ENCODE measurements around the gene FYB2.
"Not testable (repeated sequence)": the region's sequence is repeated elsewhere in the genome, so short reads cannot be mapped to it uniquely, and the experiment has no call there.

Gene FYB2

DNA sequence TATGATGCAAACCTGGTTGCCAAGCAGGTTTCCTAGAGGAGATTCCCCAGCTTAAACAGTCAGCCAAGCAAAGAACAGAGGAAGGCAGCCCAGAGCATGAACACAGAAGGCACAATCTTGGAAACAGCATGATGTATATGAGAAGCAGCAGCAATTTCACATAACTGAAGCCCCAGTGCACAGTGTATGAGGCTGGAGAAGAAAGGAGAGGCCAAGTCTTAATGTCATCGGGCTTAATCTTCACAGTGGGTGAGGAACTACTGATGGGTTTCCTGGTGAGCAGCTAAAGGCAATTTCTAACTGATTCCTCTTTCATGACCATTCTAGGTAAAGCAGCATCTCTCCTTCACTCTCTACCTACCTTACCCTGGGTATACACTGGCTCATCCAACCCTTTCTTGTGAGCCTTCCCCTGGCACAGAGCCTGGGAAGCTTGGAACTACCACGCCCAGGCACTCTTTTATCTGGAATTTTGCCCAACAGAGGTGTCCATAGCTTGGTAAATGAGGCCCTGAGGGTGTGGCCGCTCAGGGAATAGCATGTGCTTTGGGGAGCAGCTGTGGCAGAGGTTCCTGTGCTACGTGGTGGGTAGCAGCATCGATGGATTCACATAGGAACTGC is 22.0 kb downstream of the FYB2 start:
- DNase-seq (ENCODE audit: low read depth in 2 of 2) = no peak

DNA sequence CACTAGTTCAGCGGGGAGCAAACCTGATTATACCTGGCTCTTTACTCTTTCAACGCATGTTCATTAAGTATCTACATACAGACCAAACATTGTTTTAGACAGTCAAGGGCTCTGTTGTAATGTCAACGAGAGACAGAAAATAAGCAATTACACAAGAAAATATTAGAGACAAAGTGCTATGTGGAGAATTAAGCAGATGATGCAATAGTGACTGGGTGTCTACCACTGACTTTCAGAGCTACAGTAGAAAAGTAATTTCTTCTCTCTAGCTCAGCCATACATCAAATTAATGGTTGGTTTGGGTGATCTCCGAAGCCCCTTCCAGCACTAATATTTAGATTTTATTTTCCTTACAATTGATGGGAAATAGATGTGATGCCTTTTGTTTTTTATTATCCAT is 23.3 kb downstream of the FYB2 start:
- DNase-seq (ENCODE audit: low read depth in 2 of 2) = no peak

DNA sequence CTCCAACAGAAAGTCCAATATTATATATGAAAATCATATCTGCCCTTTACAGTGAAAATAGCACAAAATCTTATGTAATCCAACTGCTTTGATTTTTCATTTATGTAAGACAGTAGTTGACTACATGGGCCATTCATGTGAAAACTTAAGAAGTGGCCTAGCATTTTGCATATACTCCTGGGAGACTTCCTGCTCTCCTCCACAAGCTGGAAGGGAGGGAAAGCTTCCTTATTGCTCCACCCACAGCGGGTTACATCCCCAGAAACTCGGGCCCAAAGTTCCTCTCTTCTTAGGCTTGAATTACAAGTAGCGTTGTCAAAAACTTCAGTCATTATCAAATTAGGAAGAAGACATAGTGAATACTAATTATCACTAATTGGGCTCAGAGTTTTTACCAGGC is 29.2 kb downstream of the FYB2 start:
- no peak for DNase-seq (ENCODE audit: low read depth in 2 of 2)

DNA sequence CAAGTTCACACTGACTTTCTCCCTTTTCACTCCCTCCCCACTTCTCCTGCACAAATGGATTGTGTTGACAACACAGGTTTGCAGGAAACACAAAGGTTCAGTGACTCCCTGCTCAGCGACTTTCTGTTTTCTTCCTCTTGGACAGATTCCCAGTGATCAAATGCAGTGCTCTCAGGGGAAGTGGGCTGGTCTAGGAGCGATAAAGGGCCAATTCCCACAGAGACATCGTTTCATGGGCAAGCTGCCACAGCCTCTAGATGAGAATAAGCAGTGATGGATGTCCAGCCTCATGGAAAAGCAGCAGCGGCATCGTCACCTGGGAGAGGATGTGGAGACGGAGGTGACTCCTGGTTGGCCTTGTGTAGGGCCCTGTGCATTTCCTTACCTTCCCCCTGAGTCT is 30.6 kb downstream of the FYB2 start:
- no peak for DNase-seq (ENCODE audit: low read depth in 2 of 2)

DNA sequence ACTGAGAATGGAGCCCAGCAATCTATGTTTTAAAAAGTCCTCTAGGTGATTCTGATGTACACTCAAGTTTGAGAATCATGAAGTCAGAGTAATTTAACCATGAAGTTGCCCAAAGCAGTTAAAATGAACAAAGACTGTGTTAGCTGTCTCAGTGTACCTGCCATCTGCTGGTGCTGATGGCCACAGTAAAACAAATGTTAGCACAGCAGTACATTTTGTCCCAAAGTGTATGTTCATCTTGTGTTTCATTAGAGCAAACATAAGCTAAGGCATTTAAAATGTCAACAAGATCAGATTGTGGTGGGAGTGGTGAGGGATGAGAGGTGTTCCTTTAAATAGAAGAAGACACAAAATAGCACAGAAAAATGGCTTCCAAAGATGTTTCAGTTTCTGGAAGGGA is 31.1 kb downstream of the FYB2 start:
- no peak for DNase-seq (ENCODE audit: low read depth in 2 of 2)

DNA sequence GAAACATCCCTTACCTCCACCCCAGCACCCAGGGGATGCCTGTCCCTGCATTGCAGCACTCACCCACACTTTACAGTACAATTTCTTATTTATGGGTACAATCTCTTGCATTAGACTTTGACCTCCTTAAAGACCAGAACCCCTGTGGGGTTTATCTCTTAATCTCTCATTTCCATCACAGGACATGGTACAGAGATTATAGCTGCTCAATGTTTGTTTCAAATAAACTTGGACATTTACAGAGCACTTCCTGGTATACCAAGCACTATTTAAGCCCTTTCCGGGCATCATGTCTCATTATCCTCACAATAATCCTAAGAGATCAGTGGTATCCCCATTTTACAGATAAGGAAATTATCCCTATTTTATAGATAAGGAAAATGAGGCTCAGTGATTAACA is 31.9 kb downstream of the FYB2 start:
- no peak for DNase-seq (ENCODE audit: low read depth in 2 of 2)

DNA sequence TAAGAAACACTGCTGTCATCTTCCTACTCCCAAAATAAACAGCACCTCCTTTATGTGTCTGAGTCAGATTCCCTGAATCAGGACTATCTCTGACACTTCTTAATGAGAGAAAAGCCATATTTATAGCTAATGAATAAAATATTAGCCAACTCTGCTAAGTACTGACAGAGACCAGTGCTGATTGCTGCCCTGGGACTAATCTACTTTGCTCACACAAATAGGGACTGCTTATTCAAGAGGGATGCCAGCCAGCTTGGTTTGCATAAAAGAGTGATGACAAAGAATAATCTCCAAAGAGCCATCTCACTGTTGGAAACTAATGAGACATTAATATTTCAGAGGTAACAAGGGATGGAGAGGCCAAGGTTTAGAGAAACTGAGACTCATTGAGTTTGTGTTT is 36.4 kb downstream of the FYB2 start:
- DNase-seq (ENCODE audit: low read depth in 2 of 2) = no peak

DNA sequence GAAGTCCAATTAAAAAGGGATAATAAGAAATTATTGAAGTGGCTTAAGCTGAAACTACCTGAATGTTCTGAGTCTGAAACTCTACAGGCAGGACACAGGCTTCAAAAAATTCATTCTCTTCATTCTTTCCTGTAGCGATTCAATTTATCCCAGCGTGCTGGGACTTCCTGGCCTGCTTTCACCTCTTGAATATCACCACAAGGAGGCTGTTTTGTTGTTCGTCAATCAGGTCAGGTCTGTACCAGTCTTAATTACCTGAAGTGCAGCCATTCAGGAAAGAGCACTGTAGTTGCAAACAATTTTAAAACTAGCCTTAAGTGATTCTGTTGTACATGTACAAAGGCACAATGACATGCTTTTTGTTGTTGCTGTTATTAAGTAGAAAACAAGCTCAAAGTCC is 38.4 kb downstream of the FYB2 start:
- DNase-seq (ENCODE audit: low read depth in 2 of 2) = no peak

DNA sequence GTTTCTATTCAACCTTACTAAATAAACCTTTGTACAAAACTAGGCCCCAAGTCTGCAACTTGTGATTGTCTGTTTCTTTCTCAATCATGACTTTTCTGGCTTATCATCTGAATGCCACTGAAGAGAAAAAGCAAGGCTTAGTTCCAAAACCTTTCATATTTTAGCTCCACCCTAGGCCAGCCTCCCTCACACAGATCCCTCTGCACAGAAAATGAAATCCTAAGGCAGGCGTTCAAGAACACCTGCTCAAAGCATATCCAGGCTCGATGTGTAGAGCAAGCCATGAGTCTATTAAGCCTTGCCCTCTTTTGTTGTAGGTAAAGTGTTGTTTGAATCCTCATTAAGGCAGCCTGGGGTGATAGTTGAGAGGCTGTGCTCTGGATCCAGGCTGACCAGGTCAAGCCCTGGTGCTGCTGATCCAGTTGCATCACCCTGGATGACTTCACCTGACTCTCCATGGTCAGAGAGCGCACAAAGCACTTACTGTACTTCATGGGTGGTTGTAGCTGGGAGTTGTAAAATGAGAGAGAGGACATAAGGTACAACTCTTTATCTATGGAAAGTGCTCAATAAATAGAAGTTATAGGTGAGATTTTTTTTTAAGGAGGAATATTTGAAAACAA is 39.0 kb downstream of the FYB2 start:
- DNase-seq (ENCODE audit: low read depth in 2 of 2) = no peak

DNA sequence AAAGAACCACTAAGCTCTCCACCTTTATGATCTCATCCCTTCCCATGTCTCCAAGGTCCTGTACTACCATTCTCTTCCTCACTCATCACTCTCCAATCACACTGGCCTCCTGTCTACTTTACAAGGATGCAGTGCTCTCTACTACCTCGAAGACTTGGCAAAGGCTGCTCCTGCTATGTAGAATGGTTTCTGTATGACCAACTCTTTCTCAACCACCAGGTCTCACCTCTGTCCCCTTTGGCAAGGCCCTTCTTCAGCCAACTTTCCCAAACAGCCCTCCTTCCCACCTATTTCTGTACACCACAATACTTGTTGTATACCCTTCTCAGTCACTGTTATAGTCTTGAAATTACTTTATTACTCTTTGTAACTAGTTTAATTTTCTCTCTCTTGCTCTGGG is 41.2 kb downstream of the FYB2 start:
- no peak for DNase-seq (ENCODE audit: low read depth in 2 of 2)

DNA sequence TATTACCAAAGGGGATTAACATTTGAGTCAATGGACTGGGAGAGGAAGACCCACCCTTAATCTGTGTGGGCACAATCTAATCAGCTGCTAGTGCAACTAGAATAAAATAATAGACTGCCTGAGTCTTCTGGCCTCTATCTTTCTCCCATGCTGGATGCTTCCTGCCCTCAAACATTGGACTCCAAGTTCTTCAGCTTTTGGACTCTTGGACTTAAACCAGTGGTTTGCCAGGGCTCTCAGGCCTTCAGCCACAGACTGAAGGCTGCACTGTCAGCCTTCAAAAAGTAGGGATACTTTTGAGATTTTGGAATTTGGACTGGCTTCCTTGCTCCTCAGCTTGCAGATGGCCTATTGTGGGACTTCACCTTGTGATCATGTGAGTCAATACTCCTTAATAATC is 44.5 kb downstream of the FYB2 start:
- not testable (repeated sequence) for DNase-seq (ENCODE audit: low read depth in 2 of 2)

DNA sequence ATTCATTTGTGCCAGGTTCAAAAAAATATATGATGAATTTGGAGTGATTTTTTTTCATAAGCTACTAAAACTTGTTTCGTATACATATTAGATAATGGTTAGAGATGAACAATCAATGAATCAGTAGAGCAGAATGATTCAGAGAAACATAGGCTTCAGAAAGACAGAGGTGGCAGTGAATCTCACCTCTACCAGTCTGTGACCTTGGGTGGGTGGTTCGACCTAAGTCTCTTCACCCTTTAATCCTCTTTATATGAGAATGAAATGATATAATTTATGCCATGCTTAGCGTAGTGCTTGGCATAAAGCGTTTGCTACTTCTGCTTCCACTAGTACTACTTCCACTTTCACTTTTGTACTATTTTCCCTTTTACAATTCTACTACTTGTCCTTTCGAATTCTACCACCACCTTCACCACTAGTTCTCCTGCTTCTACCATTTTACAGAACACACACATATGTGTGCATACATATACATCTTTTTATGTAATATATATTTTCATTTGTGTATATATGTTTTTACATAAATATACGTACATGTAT is 45.1 kb downstream of the FYB2 start:
- DNase-seq (ENCODE audit: low read depth in 2 of 2) = no peak

DNA sequence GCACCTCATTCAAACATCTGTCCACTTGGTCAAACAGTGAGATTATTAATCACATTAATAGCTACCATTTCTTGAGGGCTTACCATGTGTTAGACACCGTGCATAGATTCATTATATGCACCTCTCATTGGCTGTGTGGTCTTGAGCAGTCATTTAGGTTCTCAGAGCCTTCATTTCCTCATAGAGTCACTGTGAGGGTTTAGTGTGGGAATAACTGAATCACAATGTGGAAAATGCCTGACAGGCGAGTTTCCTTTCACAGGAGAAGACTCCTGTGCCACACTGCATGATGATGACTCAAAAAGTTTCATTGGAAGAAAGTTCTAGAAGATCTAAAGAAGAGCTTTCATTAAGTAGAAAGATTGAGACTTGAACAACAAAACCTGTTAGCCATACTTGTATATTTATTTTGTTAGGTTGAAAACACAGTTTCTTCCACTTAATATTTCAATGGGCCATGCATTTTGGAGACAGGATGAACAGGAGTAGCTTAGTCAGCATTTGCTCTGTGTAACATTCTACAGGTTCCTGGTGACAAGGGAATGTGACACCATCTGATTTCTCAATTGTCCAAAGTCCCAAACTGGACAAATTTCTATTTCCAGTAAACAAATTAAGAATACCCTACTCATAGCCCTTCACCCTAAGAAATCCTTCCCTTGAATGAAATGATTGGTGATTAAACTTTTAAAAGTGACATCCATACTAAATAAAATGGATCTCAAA is 45.7 kb downstream of the FYB2 start:
- DNase-seq (ENCODE audit: low read depth in 2 of 2) = no peak

DNA sequence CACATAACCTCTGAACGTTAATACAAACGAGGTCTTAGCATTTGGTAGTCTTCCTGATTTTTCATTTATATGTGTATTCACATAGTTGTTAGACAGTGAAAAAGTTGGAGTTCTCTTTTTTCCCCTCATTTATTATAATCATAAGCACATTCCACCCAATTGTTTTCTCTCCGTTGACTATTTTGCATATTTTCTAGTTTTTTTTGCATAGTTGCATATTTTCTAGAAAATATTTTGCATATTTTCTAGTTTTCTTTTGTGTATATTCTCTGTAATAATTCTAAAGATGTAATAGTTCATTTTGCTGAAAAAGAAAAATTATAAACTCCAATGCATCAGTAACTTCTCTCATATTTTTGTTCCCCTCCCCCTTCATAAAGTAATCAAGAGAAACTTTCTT is 47.5 kb downstream of the FYB2 start:
- DNase-seq (ENCODE audit: low read depth in 2 of 2) = no peak

DNA sequence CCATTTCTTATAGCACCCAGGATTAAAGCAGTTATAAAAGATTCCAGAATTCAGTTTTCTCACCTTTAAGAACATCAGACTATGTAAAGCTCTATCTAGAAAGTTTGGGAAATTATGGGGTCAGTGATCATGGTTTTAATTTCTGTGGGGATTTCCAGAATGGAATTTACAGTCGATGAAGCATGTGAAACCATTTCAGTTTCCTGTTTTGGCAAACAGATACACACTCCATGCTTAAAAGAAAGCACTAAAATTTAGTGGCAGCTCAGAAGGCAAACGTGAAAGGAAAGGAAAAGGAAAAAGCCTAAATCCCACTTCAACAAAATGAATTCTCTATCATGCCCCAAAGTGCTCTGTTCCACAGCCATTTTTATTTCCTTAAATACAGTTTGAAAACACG is 60.4 kb downstream of the FYB2 start:
- no peak for DNase-seq (ENCODE audit: low read depth in 2 of 2)

DNA sequence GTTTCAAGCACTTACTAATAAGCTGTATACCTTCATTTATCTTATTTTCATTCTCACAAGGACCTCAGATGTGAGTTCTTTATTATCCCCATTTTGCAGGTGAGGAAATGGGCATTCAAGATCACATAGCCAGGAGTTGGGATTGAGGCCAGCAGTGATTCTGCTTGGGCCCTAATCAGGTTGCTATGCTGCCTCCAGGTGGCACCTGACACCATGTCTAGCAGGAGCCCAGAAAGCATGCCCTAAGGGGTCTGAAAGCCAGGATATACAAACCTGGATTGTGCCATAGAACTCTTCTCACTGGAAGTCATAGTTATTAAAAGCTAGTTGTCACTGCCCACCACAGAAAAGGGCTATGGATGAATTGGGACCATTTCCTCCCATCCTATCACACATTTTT is 61.1 kb downstream of the FYB2 start:
- DNase-seq (ENCODE audit: low read depth in 2 of 2) = no peak

DNA sequence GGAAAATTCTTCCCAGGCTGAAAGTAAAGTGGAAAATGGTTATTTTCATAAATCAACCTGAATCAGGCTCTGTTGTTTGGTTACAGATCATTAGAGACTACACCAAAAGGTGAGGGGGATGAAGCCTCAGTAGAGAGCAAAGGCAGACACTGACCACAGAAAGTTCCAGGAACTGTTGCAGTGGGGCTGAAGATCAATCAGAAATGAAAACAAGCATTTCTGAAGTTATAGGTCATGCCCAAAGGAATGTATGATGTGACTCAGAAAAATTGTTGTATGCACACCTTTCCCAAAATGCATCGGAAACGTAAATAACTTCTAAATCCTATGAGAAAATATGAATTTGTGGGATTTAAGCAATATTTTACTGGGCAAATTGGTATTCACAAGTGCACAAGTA is 63.3 kb downstream of the FYB2 start:
- DNase-seq (ENCODE audit: low read depth in 2 of 2) = no peak

DNA sequence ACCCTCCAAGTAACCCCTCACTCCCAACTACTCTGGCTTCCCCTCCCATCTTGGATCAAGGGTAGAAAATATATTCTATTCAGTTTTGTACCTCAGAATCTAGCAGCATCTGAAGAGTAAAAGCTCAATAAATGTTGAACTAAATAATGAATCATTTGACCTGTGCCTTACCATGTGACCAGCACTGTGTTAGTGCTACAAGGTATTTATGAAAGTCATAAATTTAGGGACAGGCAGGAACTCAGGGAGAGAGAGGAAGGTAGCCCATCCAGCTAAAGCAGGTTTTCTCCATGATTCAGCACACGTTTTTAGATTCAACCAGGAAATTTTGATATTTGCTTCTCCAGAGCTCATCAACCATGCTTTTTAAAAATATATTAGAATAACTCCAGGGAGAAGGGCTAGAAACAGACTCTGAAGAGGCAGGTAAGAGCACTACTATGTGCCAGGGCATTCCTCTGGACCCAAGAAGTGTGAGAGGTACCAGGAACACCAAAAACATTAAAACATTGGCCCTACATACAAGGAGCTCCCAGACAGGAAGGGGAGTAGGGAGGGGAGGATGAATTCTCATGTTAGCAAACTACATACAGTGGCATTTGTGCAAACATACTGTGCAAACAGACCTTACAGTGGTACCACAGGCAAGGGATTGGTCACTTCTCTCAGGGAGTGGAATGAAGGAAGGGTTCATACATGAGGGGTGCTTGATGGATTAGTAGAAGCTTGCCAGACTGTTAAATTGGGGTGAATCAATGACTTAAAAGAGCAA is 64.3 kb downstream of the FYB2 start:
- DNase-seq (ENCODE audit: low read depth in 2 of 2) = no peak

DNA sequence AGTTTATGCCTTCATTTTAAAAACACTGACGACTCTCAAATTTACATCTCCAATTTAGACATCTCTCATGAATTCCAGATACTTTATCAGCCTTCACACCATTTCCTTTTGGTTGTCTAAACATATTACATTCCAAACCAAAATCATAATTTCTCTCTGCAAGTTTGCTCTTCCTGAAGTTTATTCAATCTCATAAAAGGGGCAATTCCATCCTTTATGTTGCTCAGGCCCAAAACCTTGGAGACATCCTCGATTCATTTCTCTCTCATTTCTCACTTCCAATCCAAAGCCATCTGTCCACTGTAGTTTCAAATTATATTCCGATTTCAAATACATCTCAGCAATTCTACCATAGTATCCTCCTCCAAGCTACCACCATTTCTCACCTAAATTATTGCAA is 74.0 kb downstream of the FYB2 start:
- no peak for DNase-seq (ENCODE audit: low read depth in 2 of 2)

DNA sequence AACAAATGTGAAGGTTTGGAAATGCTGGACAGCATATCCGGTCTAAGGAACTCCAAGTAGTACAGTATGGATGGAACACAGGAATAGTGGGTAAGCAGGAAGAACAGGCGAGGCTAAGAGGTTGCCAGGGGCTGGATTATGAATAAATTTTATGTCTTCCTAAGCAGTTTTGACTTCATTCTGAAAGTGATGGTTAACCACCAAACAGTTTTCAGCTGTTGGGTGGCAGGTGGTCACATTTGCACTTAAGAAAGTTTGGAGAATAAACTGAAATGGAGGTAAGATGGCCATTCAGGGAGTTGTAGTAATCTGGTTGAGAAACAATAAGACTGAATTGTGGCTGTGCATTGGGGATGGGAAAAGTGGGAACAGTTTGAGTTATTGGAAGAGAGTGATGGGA is 90.2 kb downstream of the FYB2 start:
- no peak for DNase-seq (ENCODE audit: low read depth in 2 of 2)

DNA sequence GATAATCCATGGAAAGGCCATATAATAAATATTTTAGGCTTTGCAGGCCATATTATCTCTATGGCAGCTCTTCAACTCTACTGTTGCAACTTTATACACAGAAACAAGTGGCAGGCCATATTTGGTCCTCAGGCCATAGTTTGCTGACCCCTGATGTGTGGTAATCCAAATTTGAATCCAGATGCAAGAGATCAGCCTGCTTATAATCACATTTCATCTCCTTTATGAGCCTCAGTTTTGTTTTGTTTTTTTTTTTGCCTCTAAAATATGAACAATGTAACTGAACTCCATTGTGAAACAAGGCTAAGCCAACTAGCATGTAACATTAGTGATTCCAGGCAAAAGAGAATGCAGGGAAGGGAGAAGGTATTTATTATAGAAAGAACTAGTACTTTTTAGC is 92.5 kb downstream of the FYB2 start:
- DNase-seq (ENCODE audit: low read depth in 2 of 2) = no peak

DNA sequence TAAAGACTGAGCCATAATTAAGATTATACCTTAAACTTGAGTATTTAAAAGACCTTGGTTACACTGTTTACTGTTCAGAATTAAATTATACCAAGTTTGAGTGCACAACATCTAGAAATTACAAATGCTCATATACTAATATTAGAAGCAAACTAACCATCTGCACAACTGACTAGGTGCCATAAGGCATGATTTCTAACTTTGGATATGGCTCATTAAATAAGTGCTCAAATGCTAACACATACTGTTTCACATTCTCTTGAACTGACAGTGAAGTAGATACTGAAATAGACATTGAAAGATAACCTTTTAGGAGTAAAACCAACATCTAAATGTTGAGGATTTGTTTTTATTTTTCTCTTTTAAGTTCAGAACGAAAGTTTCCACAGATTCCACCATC is 100.0 kb downstream of the FYB2 start:
- no peak for DNase-seq (ENCODE audit: low read depth in 2 of 2)

DNA sequence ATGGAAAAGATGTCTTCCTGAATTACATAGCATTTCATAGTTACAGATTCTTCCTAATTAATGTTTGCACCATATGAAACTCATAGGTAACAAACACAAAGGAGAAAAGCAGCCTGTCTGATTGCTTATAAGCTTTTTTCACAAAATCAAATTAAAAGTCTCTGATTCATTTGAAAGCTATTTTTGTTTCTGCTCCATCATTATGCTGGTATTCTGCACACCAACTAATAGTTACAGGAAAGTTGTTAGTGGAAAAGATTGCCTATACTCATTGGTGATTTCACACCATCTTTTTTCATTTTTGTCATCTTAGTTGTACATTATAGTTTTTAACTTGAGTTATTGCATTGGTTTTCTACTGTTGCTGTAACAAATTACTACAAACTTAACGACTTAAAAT is 104.0 kb downstream of the FYB2 start:
- DNase-seq (ENCODE audit: low read depth in 2 of 2) = no peak
